Sigmoid colon (tissue), 7 donors: ENCODE results near the gene CDC25A. TPM values are rescaled to one million over a fixed set of nuclear protein-coding genes. Genes with fewer than 3 reads are reported as not detected.
"Not testable (repeated sequence)": the region's sequence is repeated elsewhere in the genome, so short reads cannot be mapped to it uniquely, and the experiment has no call there.

Experiments used
- DNase-seq: peaks from one replicate; pipeline ENCODE4 v3.0.0-alpha.2; 2019
- H3K27ac ChIP-seq, 4 donors: fragments of 200-600 bp; sonication (generic); one replicate each; pipeline ENCODE4 v1.5.1; 2016 to 2019; ENCODE audit warnings: mild to moderate bottlenecking in 1 of 4
- H3K27me3 ChIP-seq, 3 donors: fragments of 200-600 bp; sonication (generic); one replicate each; pipeline ENCODE4 v1.5.1; 2019; ENCODE audit warnings: mild to moderate bottlenecking in 1 of 3
- H3K36me3 ChIP-seq, 4 donors: fragments of 200-600 bp; sonication (generic); one replicate each; pipeline ENCODE4 v1.5.1; 2016 to 2019
- H3K4me1 ChIP-seq, 4 donors: fragments of 200-600 bp; sonication (generic); one replicate each; pipeline ENCODE4 v1.5.1; 2017 to 2019
- H3K4me3 ChIP-seq, 4 donors: fragments of 200-600 bp; sonication (generic); one replicate each; pipeline ENCODE4 v1.5.1; 2017 to 2019; ENCODE audit warnings: mild to moderate bottlenecking in 2 of 4, moderate library complexity in 1 of 4
- H3K9me3 ChIP-seq, 4 donors: fragments of 200-600 bp in 3 of 4; sonication (generic) in 3 of 4; one replicate each; pipeline versions ENCODE4 v1.5.1 to v1.6.1; 2013 to 2019
- CTCF ChIP-seq, 4 experiments: fragments of 450-650 bp in 3 of 4; fragments of 200-600 bp in 1 of 4; IDR thresholded peaks; one replicate each; pipeline ENCODE4 v1.5.1; 2016 to 2019; ENCODE audit warnings: antibody characterized with exemption in 4 of 4, mild to moderate bottlenecking in 3 of 4, moderate library complexity in 2 of 4
- EP300 ChIP-seq, 4 donors: sonication (generic); formaldehyde crosslinking; IDR thresholded peaks; one replicate each; pipeline ENCODE4 v1.6.1; 2017; ENCODE audit warnings: antibody characterized with exemption in 4 of 4
- POLR2A ChIP-seq, 2 donors: fragments of 450-650 bp; IDR thresholded peaks; one replicate each; pipeline ENCODE4 v1.6.1; 2016; ENCODE audit warnings: antibody characterized with exemption in 2 of 2, mild to moderate bottlenecking in 2 of 2, moderate library complexity in 2 of 2
- POLR2AphosphoS5 ChIP-seq, 4 donors: sonication (generic); formaldehyde crosslinking; IDR thresholded peaks; one replicate each; pipeline ENCODE4 v1.6.1; 2017; ENCODE audit warnings: antibody characterized with exemption in 4 of 4
- WGBS, 2 donors: extraction: QIAGEN DNeasy Blood & Tissue Kit; methylation state at CpG; one replicate each; pipeline ENCODE4 v1.1.7; 2013; 5-methylcytosine and 5-hydroxymethylcytosine counted together
- intact Hi-C: fragments of 100-400 bp; cut with DNase I; formaldehyde crosslinking; loops from one replicate; pipeline ENCODE4 v1.15.1; 2023
- polyA plus RNA-seq, 3 donors: library from polyadenylated mRNA; stranded (reverse); fragments of 200-250 nt; gene quantifications; one replicate each; pipeline ENCODE4 v1.2.3, GENCODE V29; 2013
- small RNA-seq, 3 donors: library from RNA; depleted of rRNA; stranded (forward); fragments of <200 nt; gene quantifications; one replicate each; pipeline ENCODE3, GENCODE V24; 2016
- total RNA-seq, 4 donors: library from RNA; depleted of rRNA; stranded (reverse); fragments of >200 nt; gene quantifications; one replicate each; pipeline ENCODE4 v1.1.0, GENCODE V29; 2016
- donor health status: healthy with polysubstance abuse.
- donor health status: Bipolar disorder and iron deficiency.
- donor health status: healthy.

CDC25A gene
- total and polyA plus RNA-seq, 7 donors: 0.27 to 8.1 (median 2.6) TPM; not detected in 1

DNA sequence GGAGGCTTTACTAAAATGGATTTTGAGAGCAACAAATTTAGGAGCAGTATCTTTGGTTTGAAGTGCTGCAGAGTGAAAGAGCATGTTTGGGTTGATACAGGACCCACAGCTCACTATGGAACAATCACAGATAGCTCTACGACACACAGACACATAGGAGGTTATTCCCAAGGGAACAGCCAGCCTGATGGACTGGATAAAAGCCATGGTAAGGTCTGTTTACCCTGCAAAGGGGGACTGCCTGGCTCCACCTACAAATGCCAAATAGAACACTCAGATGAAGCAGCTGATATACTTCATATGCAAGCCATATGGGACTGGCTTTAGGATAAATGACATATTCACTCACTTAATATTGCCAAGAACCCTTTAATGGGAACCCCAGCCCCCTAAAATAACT is 75.4 kb downstream of the CDC25A start:
- intact Hi-C loops: no loop called here
- H3K4me3 ChIP-seq: no peak overlapping the region
- no peaks in the 10 kb centered on the region for H3K27me3 ChIP-seq
- no peak overlapping the region for H3K27ac ChIP-seq
- whole genome bisulfite sequencing, 2 donors: 67 to 85% methylated on average over 1 of the region's 1 CpG
- no peak for DNase-seq
- no peaks in the 10 kb centered on the region for H3K9me3 ChIP-seq
- no peaks in the 10 kb centered on the region for H3K4me1 ChIP-seq
- TF ChIP-seq POLR2A (IDR thresholded peaks at IDR 0.05) (no peak), CTCF (IDR thresholded peaks at IDR 0.05) (no peak), POLR2AphosphoS5 (IDR thresholded peaks at IDR 0.05) (no peak), EP300 (IDR thresholded peaks at IDR 0.05) (no peak)
- no peaks in the 10 kb centered on the region for H3K36me3 ChIP-seq

DNA sequence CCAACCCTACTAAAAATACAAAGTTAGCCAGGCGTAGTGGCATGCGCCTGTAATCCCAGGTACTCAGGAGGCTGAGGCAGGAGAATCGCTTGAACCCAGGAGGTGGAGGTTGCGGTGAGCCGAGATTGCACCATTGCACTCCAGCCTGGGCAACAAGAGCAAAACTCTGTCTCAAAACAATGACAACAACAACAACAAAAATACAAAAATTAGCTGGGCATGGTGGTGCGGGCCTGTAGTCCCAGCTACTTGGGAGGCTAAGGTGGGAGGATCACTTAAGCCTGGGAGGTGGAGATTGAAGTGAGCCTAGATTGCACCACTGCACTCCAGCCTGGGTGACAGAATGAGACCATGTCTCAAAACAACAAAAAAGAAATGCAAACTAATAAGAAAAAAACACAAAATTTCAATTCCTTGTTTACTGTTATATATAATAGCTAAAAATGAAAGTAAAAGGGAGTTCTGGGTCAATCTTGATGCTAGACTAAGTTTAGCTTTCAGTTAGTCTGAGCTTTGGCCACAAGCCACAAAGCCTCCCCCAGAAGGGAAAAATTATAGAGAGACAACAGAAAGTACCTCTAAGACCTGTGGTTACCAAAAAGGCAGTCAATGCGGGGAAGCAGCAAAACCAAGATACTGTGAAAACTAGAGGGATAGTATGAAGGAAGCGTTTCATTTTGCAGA is 76.0 kb downstream of the CDC25A start:
- H3K27ac ChIP-seq, intact Hi-C loops, H3K27me3 ChIP-seq, H3K4me1 ChIP-seq, H3K4me3 ChIP-seq, H3K9me3 ChIP-seq, DNase-seq, H3K36me3 ChIP-seq: not testable (repeated sequence)
- 70 to 83% methylated on average over 8 of the region's 8 CpGs for WGBS, 2 donors

GRCh38 chr3:48110463-48110862 is 77.8 kb downstream of the CDC25A start:
- 93 to 95% methylated on average over 2 of the region's 2 CpGs for WGBS, 2 donors
- Histone ChIP-seq H3K4me3 (no peak overlapping the region), H3K9me3 (no peaks in the 10 kb centered on the region), H3K27me3 (no peaks in the 10 kb centered on the region), H3K36me3 (no peaks in the 10 kb centered on the region), H3K27ac (no peak overlapping the region), H3K4me1 (no peaks in the 10 kb centered on the region)
- TF ChIP-seq CTCF (IDR thresholded peaks at IDR 0.05) (no peak), EP300 (IDR thresholded peaks at IDR 0.05) (no peak), POLR2AphosphoS5 (IDR thresholded peaks at IDR 0.05) (no peak), POLR2A (IDR thresholded peaks at IDR 0.05) (no peak)
- intact Hi-C loops: no loop called here
- DNase-seq: no peak

GRCh38 chr3:48107227-48107626 is 81.0 kb downstream of the CDC25A start:
- no peak overlapping the region for H3K4me3 ChIP-seq
- no peak for DNase-seq

More at GRCh38 chr3:48107227-48107626, 81.0 kb downstream of the CDC25A start:
- Histone ChIP-seq H3K9me3 (no peaks in the 10 kb centered on the region), H3K27ac (no peak overlapping the region), H3K36me3 (no peaks in the 10 kb centered on the region), H3K27me3 (no peaks in the 10 kb centered on the region), H3K4me1 (no peaks in the 10 kb centered on the region)
- intact Hi-C loops: no loop called here
- TF ChIP-seq CTCF (IDR thresholded peaks at IDR 0.05): no peak
- no peak for TF ChIP-seq POLR2A (IDR thresholded peaks at IDR 0.05)
- TF ChIP-seq EP300 (IDR thresholded peaks at IDR 0.05): no peak
- TF ChIP-seq POLR2AphosphoS5 (IDR thresholded peaks at IDR 0.05): no peak
- 91 to 95% methylated on average over 3 of the region's 3 CpGs for WGBS, 2 donors

Small RNA genes within 50 kb of the gene (small RNA-seq; reads per million reads assigned to genes)
- gene MIR4443 (0.30 to 0.75 (median 0.36) reads per million in 3 donors), gene NDUFB1P1 (0 reads per million in 3 donors), gene RNU7-128P (0 reads per million in 3 donors), gene SNRPFP4 (0 reads per million in 3 donors)

Other genes with a start within 250 kb of the CDC25A start
- 100 to 1,000 TPM; 138 to 266 (median 201) TPM for gene MAP4, start 172.0 kb downstream of the CDC25A start, total RNA-seq
- 10 to 100 TPM; 41.2 to 90.0 (median 55.3) TPM for gene MAP4, start 172.0 kb downstream of the CDC25A start, polyA plus RNA-seq
- gene CAMP, start 35.1 kb upstream of the CDC25A start, total RNA-seq: 1 to 10 TPM in 1 of 4 donors, not detected in 3; 1.1 TPM
- gene CAMP, start 35.1 kb upstream of the CDC25A start, polyA plus RNA-seq: 1 to 10 TPM in 1 of 3 donors, not detected in 2; 1.2 TPM
- gene ZNF589, start 52.7 kb upstream of the CDC25A start, total RNA-seq: 10 to 100 TPM in 2 of 4 donors, 1 to 10 TPM in 2; 5.7 to 24.1 (median 10.8) TPM
- 1 to 10 TPM; 1.2 to 8.1 (median 1.8) TPM for gene ZNF589, start 52.7 kb upstream of the CDC25A start, polyA plus RNA-seq
- gene NME6, start 113.0 kb upstream of the CDC25A start, total RNA-seq: 10 to 100 TPM; 14.7 to 36.2 (median 24.4) TPM
- gene NME6, start 113.0 kb upstream of the CDC25A start, polyA plus RNA-seq: 10 to 100 TPM; 20.0 to 24.0 (median 20.4) TPM
- not detected for gene SPINK8, start 145.2 kb upstream of the CDC25A start, total RNA-seq
- not detected for gene SPINK8, start 145.2 kb upstream of the CDC25A start, polyA plus RNA-seq
- not detected for gene FBXW12, start 183.8 kb upstream of the CDC25A start, total RNA-seq
- gene FBXW12, start 183.8 kb upstream of the CDC25A start, polyA plus RNA-seq: not detected
- 100 to 1,000 TPM in 1 of 4 donors, 10 to 100 TPM in 3; 59.9 to 162 (median 79.7) TPM for gene PLXNB1, start 241.7 kb upstream of the CDC25A start, total RNA-seq
- gene PLXNB1, start 241.7 kb upstream of the CDC25A start, polyA plus RNA-seq: 10 to 100 TPM; 10.2 to 88.0 (median 10.4) TPM